Measurements from ENCODE around the gene BGN.

The BGN gene

GRCh38 chrX:153459986-153460385 lies 34.8 kb upstream of the BGN start:
- in situ Hi-C loops (cut with MboI; ENCODE audit: low sequenced_read_pairs) = no loop called here

GRCh38 chrX:153460826-153461225 lies 34.0 kb upstream of the BGN start:
- in situ Hi-C loops (cut with MboI; ENCODE audit: low sequenced_read_pairs) = no loop called here

DNA sequence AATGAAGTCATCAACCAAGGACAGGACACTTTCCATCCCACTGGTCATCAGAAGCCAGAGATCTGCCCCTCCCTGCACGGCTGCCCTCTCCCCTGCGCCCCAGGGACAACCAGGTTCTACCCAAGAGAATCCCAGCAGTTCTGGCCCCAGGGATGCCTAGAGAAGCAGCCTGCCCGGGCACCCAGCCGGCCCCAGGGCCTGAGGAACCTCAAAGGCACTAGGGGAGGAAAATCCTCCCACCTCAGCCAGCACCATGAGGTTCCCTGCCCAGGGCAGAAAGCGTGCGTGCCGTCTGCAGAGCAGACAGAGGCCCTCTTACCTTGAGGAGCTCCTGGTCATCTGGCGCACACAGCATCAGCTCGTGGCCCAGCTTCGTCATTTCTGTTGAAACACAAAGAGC lies 32.5 kb upstream of the BGN start:
- in situ Hi-C loops (cut with MboI; ENCODE audit: low sequenced_read_pairs) = no loop called here

DNA sequence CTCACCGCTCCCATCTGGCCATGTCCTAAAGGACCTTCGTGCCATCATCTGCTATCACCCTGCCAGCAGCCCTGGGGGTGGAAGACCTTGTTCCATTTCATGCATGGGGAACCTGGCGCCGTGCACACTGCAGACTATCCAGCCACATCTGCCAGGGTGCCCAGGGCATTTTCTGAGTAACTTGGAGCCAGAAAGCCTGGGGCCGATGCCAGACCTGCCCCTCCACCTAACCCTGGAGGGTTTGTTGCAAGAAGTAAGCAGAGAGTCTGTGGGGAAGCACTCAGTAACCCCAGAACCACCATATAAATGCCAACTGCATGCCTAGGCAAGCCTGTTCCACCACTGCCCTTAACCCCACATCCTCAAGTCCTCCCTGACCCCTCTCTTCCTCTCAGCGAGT lies 31.7 kb upstream of the BGN start:
- in situ Hi-C loops (cut with MboI; ENCODE audit: low sequenced_read_pairs) = no loop called here

- in situ Hi-C loops (cut with MboI; ENCODE audit: low sequenced_read_pairs) = no loop called here
Measured at GRCh38 chrX:153463556-153463955, 31.2 kb upstream of the BGN start.

DNA sequence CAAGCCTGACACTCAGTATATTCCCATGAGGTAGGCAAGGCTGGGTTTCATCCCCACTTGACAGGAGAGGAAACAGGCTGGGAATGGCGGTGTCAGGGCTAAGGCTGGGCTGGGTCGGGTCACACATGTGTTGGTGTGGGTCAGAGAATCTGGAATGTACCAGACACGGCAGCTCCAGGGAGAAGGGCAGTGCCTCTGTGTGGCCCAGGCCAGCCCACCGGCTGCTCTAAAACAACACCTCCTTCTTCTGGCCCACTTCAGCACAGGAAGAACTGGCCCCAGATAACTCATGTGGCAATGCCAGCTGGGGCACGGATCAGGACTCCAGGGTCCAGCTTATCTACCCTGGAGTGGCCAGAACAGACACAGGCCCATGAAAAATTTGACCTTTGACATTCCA lies 30.7 kb upstream of the BGN start:
- in situ Hi-C loops (cut with MboI; ENCODE audit: low sequenced_read_pairs) = no loop called here

GRCh38 chrX:153465691-153466380 lies 28.9 kb upstream of the BGN start:
- in situ Hi-C loops (cut with MboI; ENCODE audit: low sequenced_read_pairs) = no loop called here

- in situ Hi-C loops (cut with MboI; ENCODE audit: low sequenced_read_pairs) = no loop called here
Measured at GRCh38 chrX:153468008-153468580, 26.7 kb upstream of the BGN start.

DNA sequence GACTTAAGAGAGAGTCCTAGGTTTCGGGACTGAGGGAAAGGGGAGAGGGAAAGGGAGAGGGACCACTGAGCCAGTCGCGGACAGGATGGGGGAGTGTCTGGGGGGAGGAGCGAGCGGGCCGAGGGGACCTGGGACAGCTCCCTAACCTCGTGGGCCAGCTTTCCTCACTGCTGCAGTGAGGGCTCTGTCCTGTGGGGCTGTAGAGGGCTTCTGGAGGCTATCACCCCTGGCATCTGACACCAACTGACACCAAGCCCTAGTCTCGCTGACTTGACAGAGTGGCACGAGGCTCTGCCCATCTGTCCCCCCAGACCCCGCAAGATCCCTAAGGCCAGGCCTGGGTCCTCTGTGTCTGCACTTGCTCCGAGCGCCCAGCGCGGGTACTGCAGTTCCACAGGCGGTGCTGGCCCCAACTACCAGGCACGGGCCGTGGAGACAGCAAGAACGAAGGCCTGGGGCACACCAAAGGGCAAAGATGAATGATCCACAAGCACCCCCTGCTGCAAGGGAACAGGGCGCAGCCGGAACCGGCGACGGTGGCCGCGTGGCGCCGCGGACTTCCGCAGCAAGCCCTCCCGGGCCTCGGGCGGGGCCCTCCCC lies 24.9 kb upstream of the BGN start:
- in situ Hi-C loops (cut with MboI; ENCODE audit: low sequenced_read_pairs) = no loop called here

DNA sequence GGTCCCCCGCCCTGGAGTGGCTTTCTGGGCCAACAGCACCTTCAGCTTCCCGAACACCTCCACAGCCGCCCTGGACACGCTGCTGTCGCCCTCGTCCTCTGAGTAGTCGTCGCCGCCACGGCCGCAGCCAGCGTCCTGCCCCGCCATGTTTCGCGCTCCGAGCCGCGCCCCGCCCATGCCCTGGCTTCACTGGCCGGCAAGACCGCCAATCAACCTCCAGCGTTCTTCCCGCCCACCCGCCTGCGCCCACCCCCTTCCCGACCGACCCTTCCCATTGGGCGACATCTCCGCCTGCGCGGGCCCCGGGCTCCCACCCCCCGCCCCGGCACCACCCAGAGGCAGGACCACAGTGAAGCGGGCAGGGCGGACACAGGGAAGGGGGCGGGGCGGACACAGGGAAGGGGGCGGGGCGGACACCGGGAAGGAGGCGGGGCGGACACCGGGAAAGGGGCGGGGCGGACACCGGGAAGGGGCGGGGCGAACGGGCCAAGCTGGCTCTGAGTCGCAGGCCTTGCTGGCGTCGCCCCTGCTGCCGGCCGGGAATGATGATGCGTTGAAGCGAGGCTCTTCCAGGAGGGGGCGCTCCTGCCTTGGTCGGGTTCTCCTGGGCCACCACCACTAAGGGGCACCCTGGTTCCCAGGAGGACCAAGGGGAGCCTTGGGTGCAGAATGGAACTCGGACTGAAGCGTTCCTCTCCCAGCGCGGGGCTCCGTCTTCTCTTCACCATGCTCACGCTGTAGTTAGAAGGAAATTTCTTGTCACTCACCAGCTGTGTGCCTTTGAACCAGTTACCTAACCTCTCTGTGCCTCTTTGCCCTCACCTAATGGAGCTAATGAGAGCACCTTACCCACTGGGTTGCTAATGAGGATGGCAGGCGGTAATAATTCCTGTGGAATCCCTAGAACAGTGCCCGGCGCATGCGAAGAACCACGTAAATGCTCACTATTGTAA lies 24.1 kb upstream of the BGN start, which contains the start of gene HAUS7:
Gene HAUS7 (minus strand): TSS at position 166 of the 953 bp plus-strand sequence. CDS start 19 bp downstream, at position 147.
- in situ Hi-C loops (cut with MboI; ENCODE audit: low sequenced_read_pairs) = no loop called here

GRCh38 chrX:153471663-153472280 lies 23.0 kb upstream of the BGN start:
- in situ Hi-C loops (cut with MboI; ENCODE audit: low sequenced_read_pairs) = no loop called here

DNA sequence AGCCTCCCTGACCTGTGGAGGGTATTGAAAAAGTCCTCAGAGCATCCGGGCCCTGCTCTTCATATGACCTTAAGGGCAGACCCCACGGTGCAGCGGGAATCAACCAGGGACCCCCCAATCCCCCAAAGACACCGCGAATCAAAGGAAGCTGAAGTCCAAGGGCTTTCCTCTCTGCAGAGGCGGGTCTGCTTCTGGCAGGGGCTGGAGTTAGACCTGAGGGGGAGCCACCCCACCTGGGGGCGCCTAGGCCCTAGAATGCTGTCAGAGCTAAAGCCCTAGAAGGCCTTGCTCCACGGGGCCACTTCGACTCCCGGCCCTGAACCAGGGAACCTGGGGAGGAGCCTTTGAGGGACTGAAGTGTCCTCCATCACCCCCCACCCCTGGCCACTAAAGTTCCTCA lies 21.7 kb upstream of the BGN start:
- in situ Hi-C loops (cut with MboI; ENCODE audit: low sequenced_read_pairs) = no loop called here

- in situ Hi-C loops (cut with MboI; ENCODE audit: low sequenced_read_pairs) = no loop called here
Measured at GRCh38 chrX:153474266-153474665, 20.5 kb upstream of the BGN start.

DNA sequence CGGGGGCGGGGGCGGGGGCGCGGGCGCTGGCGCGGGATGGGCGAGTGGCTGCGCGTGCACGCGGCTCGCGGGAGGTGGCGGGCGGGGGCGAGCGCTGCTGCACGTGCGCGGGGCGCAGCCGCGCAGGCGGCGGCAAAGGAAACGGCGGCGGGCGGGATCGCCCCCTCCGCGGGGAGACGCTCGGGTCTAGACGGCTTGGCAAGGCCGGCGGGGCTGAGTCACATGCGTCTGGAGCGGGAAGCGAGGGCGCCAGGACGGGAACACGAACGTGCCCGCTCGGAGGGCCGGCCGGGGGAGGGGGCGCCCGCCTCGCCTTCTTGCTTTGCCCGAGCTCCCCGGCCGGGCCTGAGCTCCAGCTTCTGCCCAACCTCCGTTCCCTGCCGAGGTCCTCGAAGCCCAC lies 20.1 kb upstream of the BGN start:
- in situ Hi-C loops (cut with MboI; ENCODE audit: low sequenced_read_pairs) = no loop called here

DNA sequence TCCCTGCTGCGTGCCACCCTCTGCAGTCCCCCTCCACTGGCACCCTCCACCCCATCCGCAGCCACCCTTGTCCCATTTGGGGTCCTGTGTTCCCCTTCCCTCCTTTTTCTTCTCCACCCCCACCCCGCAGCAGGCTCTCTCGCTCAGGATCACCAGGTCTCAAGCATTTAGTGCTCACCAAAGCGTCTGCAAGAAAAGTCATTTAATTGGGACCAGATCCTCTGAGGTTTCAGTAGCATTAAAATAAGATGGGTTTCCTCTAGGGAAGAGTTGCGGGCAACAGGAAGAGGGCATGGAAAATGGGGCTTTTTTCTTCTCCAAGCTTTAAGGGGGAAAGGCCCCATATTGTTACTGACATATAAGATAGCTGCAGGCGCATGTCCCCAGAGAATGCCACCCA lies 19.5 kb upstream of the BGN start:
- in situ Hi-C loops (cut with MboI; ENCODE audit: low sequenced_read_pairs) = no loop called here

GRCh38 chrX:153475751-153476281 lies 19.0 kb upstream of the BGN start:
- in situ Hi-C loops (cut with MboI; ENCODE audit: low sequenced_read_pairs) = no loop called here

DNA sequence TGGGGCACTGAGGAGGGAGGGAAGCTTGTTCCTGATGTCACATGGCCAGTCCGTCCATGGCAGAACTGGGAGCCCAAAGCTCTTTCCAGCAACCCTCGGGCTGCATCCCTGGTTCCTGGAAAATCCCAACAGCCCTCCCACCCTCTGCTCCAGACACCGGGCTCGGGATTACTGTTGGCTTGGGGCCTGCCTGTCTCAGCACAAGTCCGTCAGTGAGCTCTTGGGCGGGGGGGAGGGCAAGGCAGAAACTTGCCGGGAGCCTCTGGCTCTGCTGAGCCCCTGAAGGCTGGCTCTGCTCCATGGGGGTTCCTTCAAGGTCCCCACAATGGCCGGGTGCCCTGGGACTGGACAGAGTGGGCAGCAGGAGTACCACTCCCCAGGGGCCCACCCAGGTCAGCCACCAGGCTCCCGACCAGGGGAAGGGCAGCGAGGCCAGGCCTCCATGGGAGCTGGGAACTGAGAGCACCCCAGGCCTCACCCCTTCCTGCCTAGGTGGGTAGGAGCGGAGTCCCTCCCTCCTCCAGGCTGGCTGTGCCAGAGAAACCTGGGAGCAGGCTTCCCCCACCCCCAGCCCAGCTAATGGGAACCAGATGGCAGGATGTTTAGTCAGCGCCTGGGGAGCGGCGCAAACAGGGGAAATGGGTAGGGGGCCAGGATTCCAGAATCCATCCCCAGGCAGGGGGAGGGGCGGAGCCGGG lies 18.0 kb upstream of the BGN start:
- in situ Hi-C loops (cut with MboI; ENCODE audit: low sequenced_read_pairs) = no loop called here

DNA sequence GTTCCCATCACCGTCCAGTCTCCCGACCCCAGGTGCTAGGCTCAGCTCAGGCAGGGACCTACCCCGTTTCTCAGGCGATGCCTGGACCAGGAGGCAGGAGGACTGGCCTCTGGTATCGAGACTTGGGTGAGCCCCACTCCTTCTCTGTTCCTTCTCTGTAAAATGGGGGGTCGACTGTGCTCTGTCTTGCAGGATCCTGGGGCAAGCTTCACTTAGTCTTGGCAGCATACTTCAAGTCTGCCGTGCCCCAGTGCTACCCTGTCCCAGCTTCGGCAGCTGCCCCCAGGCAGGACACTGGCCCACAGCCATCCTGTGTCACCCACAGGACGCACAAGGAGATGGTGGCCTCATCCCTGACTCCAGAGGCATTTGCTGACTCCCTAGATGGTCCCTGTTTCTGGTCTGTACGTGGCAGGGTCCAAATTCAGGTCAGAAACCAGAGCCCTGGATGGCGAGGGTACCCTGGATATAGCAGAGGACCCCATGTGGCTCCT lies 17.4 kb upstream of the BGN start:
- in situ Hi-C loops (cut with MboI; ENCODE audit: low sequenced_read_pairs) = no loop called here

GRCh38 chrX:153477901-153478300 lies 16.9 kb upstream of the BGN start:
- in situ Hi-C loops (cut with MboI; ENCODE audit: low sequenced_read_pairs) = no loop called here

DNA sequence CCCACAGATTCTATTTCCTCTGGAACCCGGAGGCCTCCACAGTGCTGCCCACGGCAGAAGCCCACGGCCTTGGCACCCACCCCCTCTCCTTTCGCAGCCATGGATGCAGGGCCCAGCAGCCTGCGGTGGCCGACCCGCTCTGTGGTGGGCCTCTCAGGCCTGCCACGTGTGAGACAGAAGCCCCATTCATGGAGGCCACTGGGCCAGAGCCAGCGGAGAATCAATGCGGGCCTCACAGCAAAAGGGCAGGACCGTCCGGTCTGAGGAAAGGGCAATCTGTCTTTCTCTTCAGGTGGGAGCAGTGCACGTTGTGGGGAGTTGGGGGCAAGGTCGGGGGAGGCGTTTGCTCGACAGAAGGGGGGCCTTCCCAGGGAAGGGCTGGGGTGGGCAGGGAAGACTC lies 16.0 kb upstream of the BGN start:
- in situ Hi-C loops (cut with MboI; ENCODE audit: low sequenced_read_pairs) = no loop called here
